K562 (cell line): ENCODE measurements around the gene PIF1. TPM values are rescaled to one million over a fixed set of nuclear protein-coding genes. Genes with fewer than 3 reads are reported as not detected.

Experiments
- ATAC-seq: fragments of 200-7000 bp; cut with Tn5 transposase; 3 replicates; pipeline ENCODE4 v1.9.1; 2020; ENCODE audit warnings: moderate library complexity
- BruUV-seq: library from RNA; stranded (reverse); fragments of 400-500 nt; replicated peaks from 2 replicates; lab custom pipeline; 2021; lab: Mats Ljungman, UMichigan
- CTCF ChIA-PET: fragments of 300-600 bp; formaldehyde crosslinking; extraction: SDS; loops from one replicate; lab custom pipeline; 2021; ENCODE audit warnings: low intra/inter-chr PET ratio; lab: Yijun Ruan, JAX
- POLR2A ChIA-PET: fragments of 300-600, 350-650 bp; sonication (Branson Sonifier 250); formaldehyde crosslinking; extraction: SDS; loops from one replicate; lab custom pipeline; 2021; ENCODE audit warnings: antibody characterized with exemption, inconsistent platforms; lab: Yijun Ruan, JAX
- DNase-seq, 4 experiments: peaks; one replicate each; pipeline versions ENCODE4 v3.0.0 to v3.0.0-alpha.2; 2011 to 2018; ENCODE audit warnings: low spot score in 3 of 4, mixed read lengths in 3 of 4; ENCODE audit errors: extremely low read depth in 1 of 4
- FAIRE-seq: peaks from 2 replicates; lab custom pipeline; 2011; peaks lifted over from hg19 to GRCh38; lab: Jason Lieb, UNC
- H2AFZ ChIP-seq: 2 replicates; pipeline ENCODE4 v1.6.0; 2011; ENCODE audit warnings: low read depth, low read length, control low read depth, inconsistent platforms
- H3K27ac ChIP-seq: fragments of 200-600 bp; 3 replicates; pipeline ENCODE4 v1.8.0; 2011; ENCODE audit warnings: low read depth, mild to moderate bottlenecking, control low read depth, inconsistent platforms, low read length, moderate library complexity, mixed read lengths; ENCODE audit errors: extremely low read depth
- H3K27me3 ChIP-seq, 2 experiments: fragments of 300-600 bp in 1 of 2; 2 replicates in 1 of 2; 3 replicates in 1 of 2; pipeline versions ENCODE4 v1.6.0 to v1.8.0; 2011; ENCODE audit warnings: inconsistent platforms in 2 of 2, low read length in 2 of 2, mild to moderate bottlenecking in 1 of 2, mixed read lengths in 1 of 2, moderate library complexity in 1 of 2; ENCODE audit not compliant: control insufficient read depth in 2 of 2, insufficient read depth in 2 of 2
- H3K36me3 ChIP-seq: fragments of 300-600 bp; 3 replicates; pipeline ENCODE4 v1.8.0; 2011; ENCODE audit warnings: mild to moderate bottlenecking, low read length, inconsistent platforms; ENCODE audit not compliant: control insufficient read depth, insufficient read depth
- H3K4me1 ChIP-seq, 2 experiments: fragments of 200-600 bp in 1 of 2; replicated peaks in 1 of 2; 2 replicates in 1 of 2; 3 replicates in 1 of 2; pipeline versions ENCODE4 v1.5.1 to v1.8.0; 2011; ENCODE audit warnings: inconsistent platforms in 2 of 2, low read length in 2 of 2, mild to moderate bottlenecking in 1 of 2, mixed read lengths in 1 of 2, moderate library complexity in 1 of 2; ENCODE audit not compliant: control insufficient read depth in 2 of 2, insufficient read depth in 2 of 2
- H3K4me2 ChIP-seq: 2 replicates; pipeline ENCODE4 v1.6.1; 2011; ENCODE audit warnings: low read length, control low read depth, inconsistent platforms, mixed read lengths; ENCODE audit not compliant: insufficient read depth
- H3K4me3 ChIP-seq: fragments of 200-600 bp; sonication (generic), shearing (Covaris generic); 2 replicates; pipeline ENCODE4 v1.5.1; 2016; ENCODE audit warnings: control low read depth, inconsistent platforms
- H3K79me2 ChIP-seq: fragments of 200-600 bp; 3 replicates; pipeline ENCODE4 v1.8.0; 2011; ENCODE audit warnings: low read length, inconsistent platforms; ENCODE audit not compliant: control insufficient read depth, insufficient read depth
- H3K9ac ChIP-seq, 2 experiments: 2 replicates each; pipeline versions ENCODE4 v1.6.0 to v1.6.1; 2011; ENCODE audit warnings: low read depth in 2 of 2, low read length in 2 of 2, control low read depth in 1 of 2, inconsistent platforms in 1 of 2, mild to moderate bottlenecking in 1 of 2, mixed read lengths in 1 of 2; ENCODE audit not compliant: insufficient read depth in 1 of 2
- H3K9me1 ChIP-seq: one replicate; pipeline ENCODE4 v1.6.0; 2011; ENCODE audit warnings: inconsistent platforms, mild to moderate bottlenecking, low read length, moderate library complexity; ENCODE audit not compliant: control insufficient read depth, insufficient read depth
- H3K9me3 ChIP-seq: replicated peaks from 2 replicates; pipeline ENCODE4 v1.5.1; 2011; ENCODE audit warnings: low read depth, low read length, inconsistent platforms; ENCODE audit not compliant: control insufficient read depth, insufficient read depth
- H4K20me1 ChIP-seq: replicated peaks from 2 replicates; pipeline ENCODE4 v1.6.1; 2011; ENCODE audit warnings: low read length, inconsistent platforms, mixed read lengths; ENCODE audit not compliant: control insufficient read depth, insufficient read depth
- C11orf30 ChIP-seq: fragments of 450-650 bp; IDR thresholded peaks from 2 replicates; pipeline ENCODE4 v1.6.1; 2016; ENCODE audit warnings: low read depth, mild to moderate bottlenecking
- MAFG ChIP-seq: fragments of 450-650 bp; conservative IDR thresholded peaks from 2 replicates; pipeline ENCODE4 v1.6.1; 2016; ENCODE audit warnings: missing genetic modification characterization, missing compliant biosample characterization
- NR2C1 ChIP-seq, 2 experiments: fragments of 450-650 bp; IDR thresholded peaks; 2 replicates each; pipeline ENCODE4 v1.6.1; 2017; ENCODE audit warnings: mild to moderate bottlenecking in 2 of 2, antibody characterized with exemption in 1 of 2, inconsistent platforms in 1 of 2, missing compliant biosample characterization in 1 of 2, missing genetic modification characterization in 1 of 2
- NR2C2 ChIP-seq, 2 experiments: fragments of 200-800 bp in 1 of 2; sonication (Bioruptor generic) in 1 of 2; sonication (generic) in 1 of 2; formaldehyde crosslinking in 1 of 2; IDR thresholded peaks; 2 replicates each; pipeline versions ENCODE4 v1.6.1 to v1.8.0; 2016 to 2022; ENCODE audit warnings: mild to moderate bottlenecking in 1 of 2, missing compliant biosample characterization in 1 of 2, missing genetic modification characterization in 1 of 2, missing genetic modification reagents in 1 of 2
- TARDBP ChIP-seq: fragments of 450-650 bp; IDR thresholded peaks from 2 replicates; pipeline ENCODE4 v1.6.1; 2016
- YY1 ChIP-seq, 3 experiments: IDR thresholded peaks; 2 replicates each; pipeline ENCODE4 v1.6.1; 2011; ENCODE audit warnings: low read length in 2 of 3, mild to moderate bottlenecking in 2 of 3, moderate library complexity in 2 of 3, borderline replicate concordance in 1 of 3, control low read depth in 1 of 3, low read depth in 1 of 3; ENCODE audit not compliant: insufficient read depth in 3 of 3, insufficient replicate concordance in 2 of 3, control insufficient read depth in 1 of 3, insufficient read length in 1 of 3; ENCODE audit errors: extremely low read depth in 1 of 3
- ZBTB17 ChIP-seq: fragments of 450-650 bp; formaldehyde crosslinking; IDR thresholded peaks from 2 replicates; pipeline ENCODE4 v1.4.0; 2020; ENCODE audit warnings: mild to moderate bottlenecking
- ZNF316 ChIP-seq: fragments of 450-650 bp; IDR thresholded peaks from 2 replicates; pipeline ENCODE4 v1.6.1; 2016
- ZNF592 ChIP-seq: fragments of 450-650 bp; IDR thresholded peaks from 2 replicates; pipeline ENCODE4 v1.6.1; 2017; ENCODE audit warnings: antibody characterized with exemption, mild to moderate bottlenecking
- WGBS: fragments of 100-300 bp; shearing (Covaris generic); methylation state at CpG from one replicate; pipeline ENCODE4 v1.1.6; 2016; ENCODE audit warnings: low coverage, mixed read lengths; ENCODE audit not compliant: insufficient coverage; ENCODE audit errors: missing lambda C conversion rate; 5-methylcytosine and 5-hydroxymethylcytosine counted together
- in situ Hi-C: fragments of 300-500 bp; cut with MboI; formaldehyde crosslinking; loops from 4 replicates; pipeline ENCODE4 v1.15.0; 2018; ENCODE audit warnings: inconsistent platforms, mixed read lengths
- intact Hi-C: fragments of 100-400 bp; cut with micrococcal nuclease; formaldehyde crosslinking; loops from 2 replicates; pipeline ENCODE4 v1.14.2; 2022
- polyA plus RNA-seq, 8 experiments: library from polyadenylated mRNA; depleted of rRNA in 4 of 8; stranded (reverse) in 5 of 8; unstranded in 3 of 8; fragments of >200 nt; fragmentation: Nextera tagmentation in 2 of 8; fragmentation: Illumina TruSeq in 1 of 8; extraction: Ambion mirVana in 2 of 8; extraction: Trizol in 1 of 8; gene quantifications; 2 replicates each; pipeline versions ENCODE4 v1.2.1 to v1.2.3, GENCODE V29; 2011 to 2014; ENCODE audit warnings: inconsistent platforms in 1 of 8, missing spikeins in 1 of 8
- total RNA-seq, 7 experiments: library from RNA; depleted of rRNA in 6 of 7; stranded (reverse); fragments of >200 nt in 6 of 7; fragmentation: Illumina TruSeq in 2 of 7; extraction: Trizol in 2 of 7; gene quantifications; 2 replicates each; pipeline versions ENCODE4 v1.2.1 to v1.2.3, GENCODE V29; 2011 to 2021; ENCODE audit warnings: low replicate concordance in 1 of 7

Gene PIF1
- total and polyA plus RNA-seq, 9 of the 15 experiments (the other 6 are each of a cell fraction or from before 2014, with no cell fraction given), result 1.1 to 37.9 (median 11.5) TPM

GRCh38 chr15:64847876-64848716 lies 22.6 kb upstream of the PIF1 start:
- in situ Hi-C loops, result no loop called here
- no peak overlapping the region for H3K4me2 ChIP-seq
- peak overlapping the region in 1 of 2 experiments; percentile 19; a peak in 2 of 4 replicates for H3K9ac ChIP-seq
- FAIRE-seq (peak; percentile 68), ATAC-seq (no peak), DNase-seq (no peak)
- H3K9me1 ChIP-seq, result peaks cover 3% of the 10 kb centered on the region
- peaks cover 3% of the 10 kb centered on the region for H4K20me1 ChIP-seq
- no peaks in the 10 kb centered on the region for H3K27me3 ChIP-seq
- intact Hi-C loops, result no loop called here
- WGBS, result 74% methylated on average over 8 of the region's 8 CpGs
- no peaks in the 10 kb centered on the region for H3K9me3 ChIP-seq
- no TSS peak for BruUV-seq
- peak overlapping the region; percentile 22; the same call in 2 of the 3 replicates for H3K27ac ChIP-seq
- ChIA-PET CTCF (no interaction called here), POLR2A (interaction anchor here (1.2 to 1.4 kb wide), 3 partner anchors 9 to 14 kb away, joined by 3 to 7 read pairs (median 3); no protein-coding TSS in a partner anchor)
- no peak overlapping the region for H3K4me3 ChIP-seq
- H3K4me1 ChIP-seq, result peaks cover 16 to 25% of the 10 kb centered on the region in 2 experiments
- 0 out of 2 replicates have a peak, but pooled peaks have one; percentile 7 for TF ChIP-seq MAFG
- TF ChIP-seq NR2C1 (IDR thresholded peaks at IDR 0.05), result peak; percentile 94
- TF ChIP-seq NR2C1 (tag; IDR thresholded peaks at IDR 0.05), result peak; percentile 95
- peak; percentile 86 for TF ChIP-seq NR2C2 (CRISPR knock-in tag; IDR thresholded peaks at IDR 0.05)
- TF ChIP-seq NR2C2 (tag; IDR thresholded peaks at IDR 0.05), result peak; percentile 89
- peak in 1 of 3 experiments; percentile 29 for TF ChIP-seq YY1 (IDR thresholded peaks at IDR 0.05; ENCODE audit: borderline replicate concordance in 1 of 3, control insufficient read depth in 1 of 3, extremely low read depth in 1 of 3, insufficient read depth in 3 of 3, insufficient read length in 1 of 3, insufficient replicate concordance in 2 of 3, low read depth in 1 of 3, low read length in 2 of 3)
- peak; percentile 31; the same call in 1 of the 2 replicates for TF ChIP-seq ZNF316
- TF ChIP-seq TARDBP, result no peak
- TF ChIP-seq C11orf30, result peak; percentile 26; the same call in 1 of the 2 replicates
- peak; percentile 63 for TF ChIP-seq ZNF592
- TF ChIP-seq ZBTB17, result no peak
- H3K36me3 ChIP-seq, result peaks cover 25% of the 10 kb centered on the region; the same call in 2 of the 3 replicates
- H3K79me2 ChIP-seq, result peaks cover 34% of the 10 kb centered on the region
- H2AFZ ChIP-seq, result no peak overlapping the region
